ENCODE results near the gene MAN2A2. TPM values are rescaled to one million over a fixed set of nuclear protein-coding genes. Genes with fewer than 3 reads are reported as not detected.

Gene MAN2A2
- 100 to 1,000 TPM in 2 of 4 donors, 10 to 100 TPM in 2; 56.8 to 124 (median 92.4) TPM for total RNA-seq

- H3K4me1 ChIP-seq: peaks cover 22 to 31% of the 10 kb centered on the region in 2 donors
- H3K27ac ChIP-seq: peak within 1 kb of the TSS; percentile 85 to 97 (median 95)
- DNase-seq (peak; percentile 82 to 90), ATAC-seq (peak; percentile 79 to 82)
- no peaks in the 10 kb centered on the region for H3K27me3 ChIP-seq
- peaks cover 0 to 33% of the 10 kb centered on the region in 2 donors for H3K36me3 ChIP-seq
- in situ Hi-C loops (cut with MboI; ENCODE audit: low sequenced_read_pairs in 4 of 4) (no loop called here), intact Hi-C loops (cut with DNase I; ENCODE audit: low total_unique reads) (loop anchor here (1.0 to 2.0 kb wide), 4 partner anchors 13 to 91 kb away; partner anchors contain the start of genes HDDC3 and PRC1)
- no peaks in the 10 kb centered on the region for H3K9me3 ChIP-seq
- no peak for TF ChIP-seq CTCF (IDR thresholded peaks at IDR 0.05 in 4 of 5, conservative IDR thresholded peaks at IDR 0.05 in 1 of 5)
- TF ChIP-seq POLR2A (IDR thresholded peaks at IDR 0.05): peak; percentile 49 to 68
- peak within 1 kb of the TSS; percentile 70 to 81 (median 78) for H3K4me3 ChIP-seq
These were observed at the start of gene MAN2A2 for GRCh38 chr15:90902840-90903732. Gene MAN2A2 (plus strand): TSS chr15:90903302. CDS start chr15:90904208, 906 bp downstream.

GRCh38 chr15:90855139-90855538 is 48.0 kb upstream of the MAN2A2 start:
- no peaks in the 10 kb centered on the region for H3K27me3 ChIP-seq
- DNase-seq (no peak), ATAC-seq (no peak)
- in situ Hi-C loops (cut with MboI; ENCODE audit: low sequenced_read_pairs in 4 of 4): no loop called here
- H3K27ac ChIP-seq: no peak overlapping the region
- H3K4me3 ChIP-seq: no peak overlapping the region
- no peaks in the 10 kb centered on the region for H3K4me1 ChIP-seq
- no peak for TF ChIP-seq CTCF (IDR thresholded peaks at IDR 0.05 in 4 of 5, conservative IDR thresholded peaks at IDR 0.05 in 1 of 5)
- TF ChIP-seq POLR2A (IDR thresholded peaks at IDR 0.05): no peak
- intact Hi-C loops (cut with DNase I; ENCODE audit: low total_unique reads): no loop called here
- no peaks in the 10 kb centered on the region for H3K36me3 ChIP-seq
- H3K9me3 ChIP-seq: no peaks in the 10 kb centered on the region

GRCh38 chr15:90857337-90857736 is 45.8 kb upstream of the MAN2A2 start:
- Histone ChIP-seq H3K36me3 (no peaks in the 10 kb centered on the region), H3K4me3 (no peak overlapping the region), H3K27ac (no peak overlapping the region), H3K4me1 (peaks cover 0 to 6% of the 10 kb centered on the region in 2 donors), H3K9me3 (no peaks in the 10 kb centered on the region), H3K27me3 (no peaks in the 10 kb centered on the region)
- intact Hi-C loops (cut with DNase I; ENCODE audit: low total_unique reads): no loop called here
- ATAC-seq (no peak), DNase-seq (no peak)
- in situ Hi-C loops (cut with MboI; ENCODE audit: low sequenced_read_pairs in 4 of 4): no loop called here
- TF ChIP-seq CTCF (IDR thresholded peaks at IDR 0.05 in 4 of 5, conservative IDR thresholded peaks at IDR 0.05 in 1 of 5) (no peak), POLR2A (IDR thresholded peaks at IDR 0.05) (no peak)

GRCh38 chr15:90857883-90858443 is 45.1 kb upstream of the MAN2A2 start:
- DNase-seq (no peak), ATAC-seq (no peak)
- intact Hi-C loops (cut with DNase I; ENCODE audit: low total_unique reads) (no loop called here), in situ Hi-C loops (cut with MboI; ENCODE audit: low sequenced_read_pairs in 4 of 4) (no loop called here)
- Histone ChIP-seq H3K4me3 (no peak overlapping the region), H3K9me3 (no peaks in the 10 kb centered on the region), H3K27ac (no peak overlapping the region), H3K27me3 (no peaks in the 10 kb centered on the region), H3K4me1 (peaks cover 0 to 9% of the 10 kb centered on the region in 2 donors), H3K36me3 (no peaks in the 10 kb centered on the region)
- TF ChIP-seq CTCF (IDR thresholded peaks at IDR 0.05 in 4 of 5, conservative IDR thresholded peaks at IDR 0.05 in 1 of 5) (no peak), POLR2A (IDR thresholded peaks at IDR 0.05) (no peak)
